Ascending aorta (tissue), 2 donors: ENCODE measurements around the gene SH3BP1. TPM values are rescaled to one million over a fixed set of nuclear protein-coding genes. Genes with fewer than 3 reads are reported as not detected.

ENCODE experiments used
- DNase-seq, 2 donors: peaks; one replicate each; pipeline ENCODE4 v3.0.0-alpha.2; 2019; ENCODE audit warnings: low spot score in 2 of 2
- H3K27ac ChIP-seq, 2 donors: fragments of 200-600 bp; sonication (generic); one replicate each; pipeline ENCODE4 v1.5.1; 2016 to 2017; ENCODE audit warnings: mild to moderate bottlenecking in 1 of 2
- H3K27me3 ChIP-seq: fragments of 200-600 bp; sonication (generic); one replicate; pipeline ENCODE4 v1.5.1; 2017
- H3K36me3 ChIP-seq, 2 donors: fragments of 200-600 bp; sonication (generic); one replicate each; pipeline ENCODE4 v1.5.1; 2016
- H3K4me1 ChIP-seq, 2 donors: fragments of 200-600 bp; sonication (generic); one replicate each; pipeline ENCODE4 v1.5.1; 2016 to 2017; ENCODE audit warnings: mild to moderate bottlenecking in 1 of 2
- H3K4me3 ChIP-seq, 2 donors: fragments of 200-600 bp; sonication (generic); one replicate each; pipeline ENCODE4 v1.5.1; 2016 to 2017; ENCODE audit warnings: mild to moderate bottlenecking in 1 of 2
- H3K9me3 ChIP-seq, 2 donors: fragments of 200-600 bp; sonication (generic); one replicate each; pipeline ENCODE4 v1.5.1; 2016
- CTCF ChIP-seq, 3 experiments: fragments of 200-600 bp in 2 of 3; fragments of 450-650 bp in 1 of 3; sonication (generic) in 2 of 3; IDR thresholded peaks; one replicate each; pipeline ENCODE4 v1.5.1; 2016 to 2019; ENCODE audit warnings: antibody characterized with exemption in 3 of 3, mild to moderate bottlenecking in 1 of 3, moderate library complexity in 1 of 3
- intact Hi-C: fragments of 100-400 bp; cut with DNase I; formaldehyde crosslinking; loops from one replicate; pipeline ENCODE4 v1.15.1; 2023
- total RNA-seq: library from RNA; depleted of rRNA; stranded (reverse); fragments of >200 nt; gene quantifications from one replicate; pipeline ENCODE4 v1.1.0, GENCODE V29; 2016

Gene SH3BP1
- total RNA-seq, 1 donor from 2014 or later: 33.7 TPM

- no peak for TF ChIP-seq CTCF (IDR thresholded peaks at IDR 0.05)
- Histone ChIP-seq H3K27ac (no peak overlapping the region), H3K27me3 (no peaks in the 10 kb centered on the region), H3K4me3 (no peak overlapping the region), H3K4me1 (peaks cover 0 to 16% of the 10 kb centered on the region in 2 donors), H3K9me3 (no peaks in the 10 kb centered on the region), H3K36me3 (peaks cover 12 to 40% of the 10 kb centered on the region in 2 donors)
- no peak for DNase-seq
- intact Hi-C loops: loop anchor here (5.0 kb wide), 2 partner anchors 57 to 167 kb away; no protein-coding TSS in a partner anchor
These were observed 14.6 kb upstream of the SH3BP1 start for GRCh38 chr22:37624876-37625275.

- DNase-seq: no peak
- Histone ChIP-seq H3K27me3 (no peaks in the 10 kb centered on the region), H3K27ac (peak overlapping the region; percentile 73 to 78), H3K4me3 (no peak overlapping the region), H3K9me3 (no peaks in the 10 kb centered on the region), H3K36me3 (peaks cover 13 to 42% of the 10 kb centered on the region in 2 donors), H3K4me1 (peaks cover 0 to 16% of the 10 kb centered on the region in 2 donors)
- intact Hi-C loops: no loop called here
- TF ChIP-seq CTCF (IDR thresholded peaks at IDR 0.05): no peak
These were observed 13.7 kb upstream of the SH3BP1 start for GRCh38 chr22:37625737-37626136.

GRCh38 chr22:37626144-37626543 lies 13.3 kb upstream of the SH3BP1 start:
- no peaks in the 10 kb centered on the region for H3K27me3 ChIP-seq
- no peaks in the 10 kb centered on the region for H3K9me3 ChIP-seq
- DNase-seq: peak in 1 of 2 donors; percentile 89
- TF ChIP-seq CTCF (IDR thresholded peaks at IDR 0.05): peak in 1 of 3 experiments; percentile 16
- peaks cover 0 to 16% of the 10 kb centered on the region in 2 donors for H3K4me1 ChIP-seq
- intact Hi-C loops: no loop called here
- H3K4me3 ChIP-seq: no peak overlapping the region
- H3K36me3 ChIP-seq: peaks cover 16 to 45% of the 10 kb centered on the region in 2 donors
- peak overlapping the region; percentile 73 to 78 for H3K27ac ChIP-seq

- H3K9me3 ChIP-seq: no peaks in the 10 kb centered on the region
- H3K36me3 ChIP-seq: peaks cover 19 to 45% of the 10 kb centered on the region in 2 donors
- DNase-seq: no peak
- H3K27me3 ChIP-seq: no peaks in the 10 kb centered on the region
- intact Hi-C loops: no loop called here
- H3K27ac ChIP-seq: peak overlapping the region; percentile 73 to 78
- TF ChIP-seq CTCF (IDR thresholded peaks at IDR 0.05): no peak
- no peak overlapping the region for H3K4me3 ChIP-seq
- peaks cover 0 to 16% of the 10 kb centered on the region in 2 donors for H3K4me1 ChIP-seq
These were observed 12.9 kb upstream of the SH3BP1 start for GRCh38 chr22:37626556-37627075.

- Histone ChIP-seq H3K9me3 (no peaks in the 10 kb centered on the region), H3K27me3 (no peaks in the 10 kb centered on the region), H3K4me3 (no peak overlapping the region), H3K36me3 (peaks cover 19 to 50% of the 10 kb centered on the region in 2 donors), H3K27ac (peak overlapping the region; percentile 73 to 78), H3K4me1 (peaks cover 0 to 16% of the 10 kb centered on the region in 2 donors)
- intact Hi-C loops: no loop called here
- no peak for DNase-seq
- TF ChIP-seq CTCF (IDR thresholded peaks at IDR 0.05): no peak
These were observed 12.3 kb upstream of the SH3BP1 start for GRCh38 chr22:37627121-37627520.
